GM12873 (cell line): ENCODE measurements around the gene SPATS2.

Experiments
- TF ChIP-seq, protein P1 (sequence below): IDR thresholded peaks from 2 replicates; pipeline ENCODE4 v1.5.1; 2012; ENCODE audit warnings: low read depth, mild to moderate bottlenecking, moderate library complexity, low read length, control low read depth; ENCODE audit not compliant: insufficient read depth; ENCODE audit errors: missing control alignments

SPATS2 gene

DNA sequence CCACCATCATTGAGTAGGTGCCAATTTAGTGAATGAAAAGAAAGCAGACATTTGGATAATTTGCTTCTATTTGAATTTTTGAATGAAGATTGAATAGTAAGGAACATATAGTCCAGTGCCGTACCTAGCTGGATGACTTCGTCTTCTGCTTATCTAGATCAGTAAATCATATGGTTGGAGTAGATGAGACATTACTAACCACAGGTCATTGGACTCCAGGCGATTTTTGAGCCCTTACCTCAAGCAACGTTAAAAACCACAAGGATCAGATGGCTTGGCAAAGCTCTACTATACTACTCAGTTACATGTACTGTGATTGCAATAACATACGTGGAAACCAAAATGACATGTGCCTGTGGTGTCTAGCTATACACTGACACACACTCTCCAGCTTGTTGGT is 1.7 kb upstream of the SPATS2 start:
- TF ChIP-seq, protein P1, sequence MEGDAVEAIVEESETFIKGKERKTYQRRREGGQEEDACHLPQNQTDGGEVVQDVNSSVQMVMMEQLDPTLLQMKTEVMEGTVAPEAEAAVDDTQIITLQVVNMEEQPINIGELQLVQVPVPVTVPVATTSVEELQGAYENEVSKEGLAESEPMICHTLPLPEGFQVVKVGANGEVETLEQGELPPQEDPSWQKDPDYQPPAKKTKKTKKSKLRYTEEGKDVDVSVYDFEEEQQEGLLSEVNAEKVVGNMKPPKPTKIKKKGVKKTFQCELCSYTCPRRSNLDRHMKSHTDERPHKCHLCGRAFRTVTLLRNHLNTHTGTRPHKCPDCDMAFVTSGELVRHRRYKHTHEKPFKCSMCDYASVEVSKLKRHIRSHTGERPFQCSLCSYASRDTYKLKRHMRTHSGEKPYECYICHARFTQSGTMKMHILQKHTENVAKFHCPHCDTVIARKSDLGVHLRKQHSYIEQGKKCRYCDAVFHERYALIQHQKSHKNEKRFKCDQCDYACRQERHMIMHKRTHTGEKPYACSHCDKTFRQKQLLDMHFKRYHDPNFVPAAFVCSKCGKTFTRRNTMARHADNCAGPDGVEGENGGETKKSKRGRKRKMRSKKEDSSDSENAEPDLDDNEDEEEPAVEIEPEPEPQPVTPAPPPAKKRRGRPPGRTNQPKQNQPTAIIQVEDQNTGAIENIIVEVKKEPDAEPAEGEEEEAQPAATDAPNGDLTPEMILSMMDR = no peak

GRCh38 chr12:49366096-49366651 is 1.1 kb upstream of the SPATS2 start:
- TF ChIP-seq, protein P1 = no peak

DNA sequence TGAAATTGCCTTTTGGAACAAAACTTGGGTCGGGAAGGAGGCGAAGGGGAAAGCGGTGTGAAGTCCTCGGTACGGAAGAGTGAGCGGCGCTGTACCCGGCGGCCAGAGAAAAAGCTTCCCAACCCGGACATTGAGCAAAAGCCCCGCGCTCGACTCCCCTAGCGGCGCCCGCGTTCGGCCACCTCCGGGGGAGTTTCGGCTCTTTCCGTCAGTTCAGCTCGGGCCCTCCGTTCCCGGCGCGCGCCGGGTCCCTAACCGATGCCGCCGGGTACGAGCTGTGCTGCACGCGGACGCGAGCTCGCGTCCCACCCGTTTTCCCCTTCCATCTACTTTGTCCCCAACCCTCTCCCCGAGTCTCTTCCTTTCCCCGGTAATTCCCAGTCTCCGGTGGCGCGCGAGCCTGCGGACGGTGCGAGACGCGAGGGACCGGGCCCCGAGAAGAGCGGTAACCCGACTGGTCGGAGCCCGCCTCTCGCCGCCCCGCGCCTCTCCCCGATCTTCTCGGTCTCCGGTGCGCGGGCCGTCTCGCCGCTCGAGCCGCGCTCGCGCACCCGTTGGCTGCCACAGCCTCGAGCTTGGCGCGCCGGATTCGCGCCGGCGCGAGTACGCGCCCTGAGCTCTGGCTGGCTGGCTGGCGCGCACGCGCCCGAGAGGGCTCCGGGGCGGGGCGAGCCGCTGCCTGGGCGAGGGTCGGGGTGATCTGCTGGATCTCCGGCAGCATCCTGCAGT is 446 bp upstream of the SPATS2 start:
- TF ChIP-seq, protein P1 = peak; percentile 29

DNA sequence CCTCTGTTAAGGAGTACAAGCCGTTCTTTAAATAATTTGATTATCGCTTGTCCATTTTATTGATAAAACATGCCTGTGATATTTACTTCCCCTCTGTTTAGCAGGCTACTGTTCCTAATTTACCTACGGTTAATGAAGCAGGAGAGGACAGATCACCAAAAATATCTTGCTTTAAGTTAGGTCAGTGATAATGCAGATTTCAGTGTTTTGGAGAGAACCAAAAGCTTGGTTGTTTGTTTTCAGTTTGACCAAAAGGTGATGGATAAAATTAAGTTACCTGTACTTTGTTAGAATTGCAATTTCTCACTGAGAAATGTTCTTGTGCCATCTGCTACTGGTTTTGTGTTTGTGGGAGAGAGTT is 958 bp downstream of the SPATS2 start:
- TF ChIP-seq, protein P1 = no peak

DNA sequence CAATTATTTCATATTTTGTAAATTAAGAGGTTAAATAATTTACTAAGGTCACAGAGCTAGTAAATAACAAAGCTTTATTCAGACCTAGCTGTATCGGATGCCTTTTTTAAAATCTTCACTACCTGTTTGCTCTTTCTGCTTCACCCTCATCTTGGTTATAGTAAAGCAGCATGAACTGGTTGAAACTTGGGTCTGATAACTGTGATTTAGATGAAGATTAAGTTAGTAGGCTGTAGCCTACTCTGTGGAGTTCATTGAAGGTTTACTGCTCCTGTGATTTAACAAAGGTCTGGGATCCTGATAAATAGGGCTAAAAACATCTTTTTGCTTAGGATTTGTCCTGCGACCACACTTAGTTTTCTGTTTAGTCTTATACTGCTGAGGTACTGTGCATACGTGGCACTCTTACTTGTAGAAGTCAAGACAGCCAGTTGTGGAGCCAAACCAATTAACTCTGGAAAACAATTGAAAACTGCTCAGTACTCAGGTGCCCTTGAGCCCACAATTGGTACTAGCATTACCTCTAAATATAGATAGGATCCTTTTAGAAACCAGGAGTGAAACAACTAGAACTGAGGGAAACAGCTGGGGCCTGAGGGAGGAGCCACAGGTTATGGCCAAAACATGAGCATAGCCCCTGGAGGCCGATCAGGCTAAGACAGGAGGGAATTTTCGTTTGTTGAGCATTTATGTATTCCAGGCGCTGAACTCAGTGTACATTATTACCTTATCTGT is 2.3 kb downstream of the SPATS2 start:
- TF ChIP-seq, protein P1 = peak; percentile 64

GRCh38 chr12:49370539-49370938 is 3.3 kb downstream of the SPATS2 start:
- TF ChIP-seq, protein P1 = no peak

- TF ChIP-seq, protein P1 = no peak
These were observed 8.1 kb downstream of the SPATS2 start for GRCh38 chr12:49375406-49375805.
